Measurements from ENCODE around the gene JARID2.
A peak's percentile ranks its signal among the peaks of the same experiment; 100 is the strongest.

The JARID2 gene

DNA sequence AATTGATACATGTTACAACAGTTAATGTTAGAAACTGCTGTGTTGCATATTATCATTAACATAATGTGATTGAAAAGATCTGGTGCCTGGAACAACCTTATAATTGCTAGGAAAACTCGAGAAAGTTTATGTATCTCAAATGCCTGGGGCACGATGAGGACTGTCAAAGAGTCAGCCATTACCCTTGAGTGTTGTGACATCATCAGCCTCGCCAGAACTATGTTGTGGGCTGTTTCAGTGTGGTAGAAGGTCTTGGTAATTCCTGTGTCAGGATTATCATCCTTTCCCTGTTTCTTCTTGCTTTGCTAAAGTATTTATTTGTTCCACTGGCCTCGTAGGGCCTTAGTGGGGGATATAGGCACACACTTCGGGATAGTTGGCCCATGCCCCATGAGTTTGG lies 231.9 kb downstream of the JARID2 start:
- Histone ChIP-seq H3K4me1 (ENCODE audit: control insufficient read depth, insufficient read depth, low read length) (peaks cover 25% of the 10 kb centered on the region), H3K27ac (ENCODE audit: extremely low read depth, low read depth, low read length) (no peak overlapping the region), H3K4me3 (ENCODE audit: low read depth, low read length) (no peak overlapping the region), H3K36me3 (ENCODE audit: control insufficient read depth in 2 of 2, insufficient read depth in 1 of 2, low read length in 2 of 2) (peaks cover 0 to 11% of the 10 kb centered on the region in 2 experiments; a peak in 1 of 3 replicates), H3K9me3 (ENCODE audit: control insufficient read depth, insufficient read depth, low read depth, low read length) (no peaks in the 10 kb centered on the region)
- POLR2A ChIA-PET = no interaction called here
- CTCF ChIA-PET = interaction anchor here (0.6 to 1.4 kb wide), 2 partner anchors 75 to 146 kb away, joined by 3 to 4 read pairs; no protein-coding TSS in a partner anchor
- TF ChIP-seq, protein P1, sequence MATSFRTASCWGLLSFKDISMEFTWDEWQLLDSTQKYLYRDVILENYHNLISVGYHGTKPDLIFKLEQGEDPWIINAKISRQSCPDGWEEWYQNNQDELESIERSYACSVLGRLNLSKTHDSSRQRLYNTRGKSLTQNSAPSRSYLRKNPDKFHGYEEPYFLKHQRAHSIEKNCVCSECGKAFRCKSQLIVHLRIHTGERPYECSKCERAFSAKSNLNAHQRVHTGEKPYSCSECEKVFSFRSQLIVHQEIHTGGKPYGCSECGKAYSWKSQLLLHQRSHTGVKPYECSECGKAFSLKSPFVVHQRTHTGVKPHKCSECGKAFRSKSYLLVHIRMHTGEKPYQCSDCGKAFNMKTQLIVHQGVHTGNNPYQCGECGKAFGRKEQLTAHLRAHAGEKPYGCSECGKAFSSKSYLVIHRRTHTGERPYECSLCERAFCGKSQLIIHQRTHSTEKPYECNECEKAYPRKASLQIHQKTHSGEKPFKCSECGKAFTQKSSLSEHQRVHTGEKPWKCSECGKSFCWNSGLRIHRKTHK (tag by site-specific recombination; IDR thresholded peaks at IDR 0.05) = no peak
- TF ChIP-seq, protein P2, sequence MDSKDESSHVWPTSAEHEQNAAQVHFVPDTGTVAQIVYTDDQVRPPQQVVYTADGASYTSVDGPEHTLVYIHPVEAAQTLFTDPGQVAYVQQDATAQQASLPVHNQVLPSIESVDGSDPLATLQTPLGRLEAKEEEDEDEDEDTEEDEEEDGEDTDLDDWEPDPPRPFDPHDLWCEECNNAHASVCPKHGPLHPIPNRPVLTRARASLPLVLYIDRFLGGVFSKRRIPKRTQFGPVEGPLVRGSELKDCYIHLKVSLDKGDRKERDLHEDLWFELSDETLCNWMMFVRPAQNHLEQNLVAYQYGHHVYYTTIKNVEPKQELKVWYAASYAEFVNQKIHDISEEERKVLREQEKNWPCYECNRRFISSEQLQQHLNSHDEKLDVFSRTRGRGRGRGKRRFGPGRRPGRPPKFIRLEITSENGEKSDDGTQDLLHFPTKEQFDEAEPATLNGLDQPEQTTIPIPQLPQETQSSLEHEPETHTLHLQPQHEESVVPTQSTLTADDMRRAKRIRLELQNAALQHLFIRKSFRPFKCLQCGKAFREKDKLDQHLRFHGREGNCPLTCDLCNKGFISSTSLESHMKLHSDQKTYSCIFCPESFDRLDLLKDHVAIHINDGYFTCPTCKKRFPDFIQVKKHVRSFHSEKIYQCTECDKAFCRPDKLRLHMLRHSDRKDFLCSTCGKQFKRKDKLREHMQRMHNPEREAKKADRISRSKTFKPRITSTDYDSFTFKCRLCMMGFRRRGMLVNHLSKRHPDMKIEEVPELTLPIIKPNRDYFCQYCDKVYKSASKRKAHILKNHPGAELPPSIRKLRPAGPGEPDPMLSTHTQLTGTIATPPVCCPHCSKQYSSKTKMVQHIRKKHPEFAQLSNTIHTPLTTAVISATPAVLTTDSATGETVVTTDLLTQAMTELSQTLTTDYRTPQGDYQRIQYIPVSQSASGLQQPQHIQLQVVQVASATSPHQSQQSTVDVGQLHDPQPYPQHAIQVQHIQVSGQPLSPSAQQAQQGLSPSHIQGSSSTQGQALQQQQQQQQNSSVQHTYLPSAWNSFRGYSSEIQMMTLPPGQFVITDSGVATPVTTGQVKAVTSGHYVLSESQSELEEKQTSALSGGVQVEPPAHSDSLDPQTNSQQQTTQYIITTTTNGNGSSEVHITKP (tag by site-specific recombination; IDR thresholded peaks at IDR 0.05) = no peak
- no peak for TF ChIP-seq ZNF473 (tag by site-specific recombination; IDR thresholded peaks at IDR 0.05)
- 0 out of 2 replicates have a peak, but pooled peaks have one; percentile 34 for TF ChIP-seq ZNF629 (tag by site-specific recombination; IDR thresholded peaks at IDR 0.05)
- no peak for TF ChIP-seq GLIS1 (tag by site-specific recombination; IDR thresholded peaks at IDR 0.05)
- TF ChIP-seq, protein P3, sequence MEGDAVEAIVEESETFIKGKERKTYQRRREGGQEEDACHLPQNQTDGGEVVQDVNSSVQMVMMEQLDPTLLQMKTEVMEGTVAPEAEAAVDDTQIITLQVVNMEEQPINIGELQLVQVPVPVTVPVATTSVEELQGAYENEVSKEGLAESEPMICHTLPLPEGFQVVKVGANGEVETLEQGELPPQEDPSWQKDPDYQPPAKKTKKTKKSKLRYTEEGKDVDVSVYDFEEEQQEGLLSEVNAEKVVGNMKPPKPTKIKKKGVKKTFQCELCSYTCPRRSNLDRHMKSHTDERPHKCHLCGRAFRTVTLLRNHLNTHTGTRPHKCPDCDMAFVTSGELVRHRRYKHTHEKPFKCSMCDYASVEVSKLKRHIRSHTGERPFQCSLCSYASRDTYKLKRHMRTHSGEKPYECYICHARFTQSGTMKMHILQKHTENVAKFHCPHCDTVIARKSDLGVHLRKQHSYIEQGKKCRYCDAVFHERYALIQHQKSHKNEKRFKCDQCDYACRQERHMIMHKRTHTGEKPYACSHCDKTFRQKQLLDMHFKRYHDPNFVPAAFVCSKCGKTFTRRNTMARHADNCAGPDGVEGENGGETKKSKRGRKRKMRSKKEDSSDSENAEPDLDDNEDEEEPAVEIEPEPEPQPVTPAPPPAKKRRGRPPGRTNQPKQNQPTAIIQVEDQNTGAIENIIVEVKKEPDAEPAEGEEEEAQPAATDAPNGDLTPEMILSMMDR (tag by site-specific recombination; IDR thresholded peaks at IDR 0.05) = no peak
- no peak for TF ChIP-seq ZBTB7A (tag by site-specific recombination; IDR thresholded peaks at IDR 0.05; ENCODE audit: low read depth)

DNA sequence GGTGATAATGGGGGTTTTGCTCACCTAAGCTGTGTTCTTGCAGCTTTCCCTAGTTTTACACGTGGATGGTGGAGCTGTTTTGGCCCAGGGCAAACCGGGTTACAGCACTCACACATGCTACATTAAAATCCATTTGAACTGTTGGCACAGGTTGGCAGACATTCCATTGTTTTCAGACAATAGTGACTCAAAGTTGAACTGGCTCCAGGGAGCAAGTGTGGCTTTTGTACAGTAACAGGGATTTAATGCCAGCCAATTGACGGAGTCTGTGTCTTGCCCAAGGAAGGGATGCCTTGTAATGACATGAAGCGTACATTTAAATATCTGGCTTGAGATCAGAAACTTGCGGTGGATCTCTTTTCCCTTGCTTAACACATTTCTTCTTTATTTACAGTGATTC lies 233.9 kb downstream of the JARID2 start:
- POLR2A ChIA-PET = no interaction called here
- no peak overlapping the region for H3K4me3 ChIP-seq (ENCODE audit: low read depth, low read length)
- H3K9me3 ChIP-seq (ENCODE audit: control insufficient read depth, insufficient read depth, low read depth, low read length) = no peaks in the 10 kb centered on the region
- H3K4me1 ChIP-seq (ENCODE audit: control insufficient read depth, insufficient read depth, low read length) = peaks cover 25% of the 10 kb centered on the region
- no peak overlapping the region for H3K27ac ChIP-seq (ENCODE audit: extremely low read depth, low read depth, low read length)
- CTCF ChIA-PET = no interaction called here
- H3K36me3 ChIP-seq (ENCODE audit: control insufficient read depth in 2 of 2, insufficient read depth in 1 of 2, low read length in 2 of 2) = peaks cover 0 to 6% of the 10 kb centered on the region in 2 experiments; a peak in 1 of 3 replicates
- TF ChIP-seq, protein P4, sequence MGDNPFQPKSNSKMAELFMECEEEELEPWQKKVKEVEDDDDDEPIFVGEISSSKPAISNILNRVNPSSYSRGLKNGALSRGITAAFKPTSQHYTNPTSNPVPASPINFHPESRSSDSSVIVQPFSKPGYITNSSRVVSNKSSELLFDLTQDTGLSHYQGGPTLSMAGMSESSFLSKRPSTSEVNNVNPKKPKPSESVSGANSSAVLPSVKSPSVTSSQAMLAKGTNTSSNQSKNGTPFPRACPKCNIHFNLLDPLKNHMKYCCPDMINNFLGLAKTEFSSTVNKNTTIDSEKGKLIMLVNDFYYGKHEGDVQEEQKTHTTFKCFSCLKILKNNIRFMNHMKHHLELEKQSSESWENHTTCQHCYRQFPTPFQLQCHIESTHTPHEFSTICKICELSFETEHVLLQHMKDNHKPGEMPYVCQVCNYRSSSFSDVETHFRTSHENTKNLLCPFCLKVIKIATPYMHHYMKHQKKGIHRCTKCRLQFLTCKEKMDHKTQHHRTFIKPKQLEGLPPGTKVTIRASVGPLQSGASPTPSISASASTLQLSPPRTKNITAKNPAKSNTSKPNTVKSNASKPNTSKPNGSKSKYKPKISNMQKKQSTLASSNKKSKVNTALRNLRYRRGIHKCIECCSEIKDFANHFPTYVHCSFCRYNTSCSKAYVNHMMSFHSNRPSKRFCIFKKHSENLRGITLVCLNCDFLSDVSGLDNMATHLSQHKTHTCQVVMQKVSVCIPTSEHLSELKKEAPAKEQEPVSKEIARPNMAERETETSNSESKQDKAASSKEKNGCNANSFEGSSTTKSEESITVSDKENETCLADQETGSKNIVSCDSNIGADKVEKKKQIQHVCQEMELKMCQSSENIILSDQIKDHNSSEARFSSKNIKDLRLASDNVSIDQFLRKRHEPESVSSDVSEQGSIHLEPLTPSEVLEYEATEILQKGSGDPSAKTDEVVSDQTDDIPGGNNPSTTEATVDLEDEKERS (tag by site-specific recombination; IDR thresholded peaks at IDR 0.05) = no peak
- TF ChIP-seq ZBTB1 (tag by site-specific recombination; IDR thresholded peaks at IDR 0.05) (no peak), ZNF214 (tag by site-specific recombination; IDR thresholded peaks at IDR 0.05; ENCODE audit: borderline replicate concordance) (no peak), ZNF585B (tag by site-specific recombination; IDR thresholded peaks at IDR 0.05) (no peak), ZNF350 (tag by site-specific recombination; IDR thresholded peaks at IDR 0.05) (no peak), WT1 (tag by site-specific recombination; IDR thresholded peaks at IDR 0.05) (no peak), ZNF23 (tag by site-specific recombination; IDR thresholded peaks at IDR 0.05; ENCODE audit: borderline replicate concordance) (no peak), ZNF112 (tag by site-specific recombination; IDR thresholded peaks at IDR 0.05) (no peak), ZNF132 (tag by site-specific recombination; IDR thresholded peaks at IDR 0.05; ENCODE audit: borderline replicate concordance) (no peak), GLIS2 (tag by site-specific recombination; IDR thresholded peaks at IDR 0.05) (no peak), KLF8 (tag by site-specific recombination; IDR thresholded peaks at IDR 0.05) (no peak)
- TF ChIP-seq, protein P5, sequence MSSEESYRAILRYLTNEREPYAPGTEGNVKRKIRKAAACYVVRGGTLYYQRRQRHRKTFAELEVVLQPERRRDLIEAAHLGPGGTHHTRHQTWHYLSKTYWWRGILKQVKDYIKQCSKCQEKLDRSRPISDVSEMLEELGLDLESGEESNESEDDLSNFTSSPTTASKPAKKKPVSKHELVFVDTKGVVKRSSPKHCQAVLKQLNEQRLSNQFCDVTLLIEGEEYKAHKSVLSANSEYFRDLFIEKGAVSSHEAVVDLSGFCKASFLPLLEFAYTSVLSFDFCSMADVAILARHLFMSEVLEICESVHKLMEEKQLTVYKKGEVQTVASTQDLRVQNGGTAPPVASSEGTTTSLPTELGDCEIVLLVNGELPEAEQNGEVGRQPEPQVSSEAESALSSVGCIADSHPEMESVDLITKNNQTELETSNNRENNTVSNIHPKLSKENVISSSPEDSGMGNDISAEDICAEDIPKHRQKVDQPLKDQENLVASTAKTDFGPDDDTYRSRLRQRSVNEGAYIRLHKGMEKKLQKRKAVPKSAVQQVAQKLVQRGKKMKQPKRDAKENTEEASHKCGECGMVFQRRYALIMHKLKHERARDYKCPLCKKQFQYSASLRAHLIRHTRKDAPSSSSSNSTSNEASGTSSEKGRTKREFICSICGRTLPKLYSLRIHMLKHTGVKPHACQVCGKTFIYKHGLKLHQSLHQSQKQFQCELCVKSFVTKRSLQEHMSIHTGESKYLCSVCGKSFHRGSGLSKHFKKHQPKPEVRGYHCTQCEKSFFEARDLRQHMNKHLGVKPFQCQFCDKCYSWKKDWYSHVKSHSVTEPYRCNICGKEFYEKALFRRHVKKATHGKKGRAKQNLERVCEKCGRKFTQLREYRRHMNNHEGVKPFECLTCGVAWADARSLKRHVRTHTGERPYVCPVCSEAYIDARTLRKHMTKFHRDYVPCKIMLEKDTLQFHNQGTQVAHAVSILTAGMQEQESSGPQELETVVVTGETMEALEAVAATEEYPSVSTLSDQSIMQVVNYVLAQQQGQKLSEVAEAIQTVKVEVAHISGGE (tag by site-specific recombination; conservative IDR thresholded peaks at IDR 0.05; ENCODE audit: low read depth) = no peak
- TF ChIP-seq, protein P6, sequence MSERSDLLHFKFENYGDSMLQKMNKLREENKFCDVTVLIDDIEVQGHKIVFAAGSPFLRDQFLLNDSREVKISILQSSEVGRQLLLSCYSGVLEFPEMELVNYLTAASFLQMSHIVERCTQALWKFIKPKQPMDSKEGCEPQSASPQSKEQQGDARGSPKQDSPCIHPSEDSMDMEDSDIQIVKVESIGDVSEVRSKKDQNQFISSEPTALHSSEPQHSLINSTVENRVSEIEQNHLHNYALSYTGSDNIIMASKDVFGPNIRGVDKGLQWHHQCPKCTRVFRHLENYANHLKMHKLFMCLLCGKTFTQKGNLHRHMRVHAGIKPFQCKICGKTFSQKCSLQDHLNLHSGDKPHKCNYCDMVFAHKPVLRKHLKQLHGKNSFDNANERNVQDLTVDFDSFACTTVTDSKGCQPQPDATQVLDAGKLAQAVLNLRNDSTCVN (tag by site-specific recombination; optimal IDR thresholded peaks at IDR 0.05) = no peak
